ENCODE results near the gene MED29.

DNA sequence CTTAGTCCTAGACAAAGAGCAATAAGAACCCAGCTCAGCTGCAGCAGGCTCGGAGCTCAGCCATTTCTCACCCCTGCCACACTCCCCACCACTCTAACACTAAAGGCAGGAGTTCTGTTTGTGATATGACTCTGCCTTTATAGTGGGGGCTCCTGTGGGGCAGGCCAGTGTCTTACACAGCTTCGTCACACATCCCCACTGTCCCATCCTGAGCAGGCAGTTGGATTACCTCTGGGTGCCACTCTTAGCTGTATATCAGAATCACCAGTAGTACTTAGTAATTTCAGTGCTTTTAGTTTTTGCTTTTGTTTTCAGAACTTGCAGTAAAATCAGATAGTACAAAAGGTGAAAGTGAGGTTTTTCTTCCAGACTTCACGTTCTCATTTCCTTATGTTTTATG is 32.2 kb upstream of the MED29 start:
- TF ChIP-seq, protein P1, sequence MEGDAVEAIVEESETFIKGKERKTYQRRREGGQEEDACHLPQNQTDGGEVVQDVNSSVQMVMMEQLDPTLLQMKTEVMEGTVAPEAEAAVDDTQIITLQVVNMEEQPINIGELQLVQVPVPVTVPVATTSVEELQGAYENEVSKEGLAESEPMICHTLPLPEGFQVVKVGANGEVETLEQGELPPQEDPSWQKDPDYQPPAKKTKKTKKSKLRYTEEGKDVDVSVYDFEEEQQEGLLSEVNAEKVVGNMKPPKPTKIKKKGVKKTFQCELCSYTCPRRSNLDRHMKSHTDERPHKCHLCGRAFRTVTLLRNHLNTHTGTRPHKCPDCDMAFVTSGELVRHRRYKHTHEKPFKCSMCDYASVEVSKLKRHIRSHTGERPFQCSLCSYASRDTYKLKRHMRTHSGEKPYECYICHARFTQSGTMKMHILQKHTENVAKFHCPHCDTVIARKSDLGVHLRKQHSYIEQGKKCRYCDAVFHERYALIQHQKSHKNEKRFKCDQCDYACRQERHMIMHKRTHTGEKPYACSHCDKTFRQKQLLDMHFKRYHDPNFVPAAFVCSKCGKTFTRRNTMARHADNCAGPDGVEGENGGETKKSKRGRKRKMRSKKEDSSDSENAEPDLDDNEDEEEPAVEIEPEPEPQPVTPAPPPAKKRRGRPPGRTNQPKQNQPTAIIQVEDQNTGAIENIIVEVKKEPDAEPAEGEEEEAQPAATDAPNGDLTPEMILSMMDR (IDR thresholded peaks at IDR 0.05), result no peak
- TF ChIP-seq POLR2AphosphoS5 (IDR thresholded peaks at IDR 0.05; ENCODE audit: insufficient read depth in 1 of 2, low read depth in 1 of 2) (no peak), POLR2A (IDR thresholded peaks at IDR 0.05) (no peak)
